DMS153 treated with DMSO at 0.1 percent for 48 hours (cell line): ENCODE data around the gene LAMP5.

ENCODE experiments used
- DNase-seq: peaks from one replicate; lab custom pipeline; 2025; ENCODE audit not compliant: unreplicated experiment; lab: John Stamatoyannopoulos, UW

Gene LAMP5

GRCh38 chr20:9500121-9500520 is 14.3 kb upstream of the LAMP5 start:
- no peak for DNase-seq

- DNase-seq = no peak
Observed at GRCh38 chr20:9501473-9501872, 12.9 kb upstream of the LAMP5 start.

- no peak for DNase-seq
Observed at GRCh38 chr20:9503526-9504245, 10.7 kb upstream of the LAMP5 start.

- no peak for DNase-seq
Observed at GRCh38 chr20:9506280-9506821, 8.0 kb upstream of the LAMP5 start.

GRCh38 chr20:9506964-9507369 is 7.4 kb upstream of the LAMP5 start:
- no peak for DNase-seq

GRCh38 chr20:9507544-9508239 is 6.7 kb upstream of the LAMP5 start:
- DNase-seq = no peak

GRCh38 chr20:9508240-9508661 is 6.1 kb upstream of the LAMP5 start:
- DNase-seq = no peak

- DNase-seq = no peak
Observed at GRCh38 chr20:9508696-9509178, 5.7 kb upstream of the LAMP5 start.

GRCh38 chr20:9509246-9509645 is 5.1 kb upstream of the LAMP5 start:
- no peak for DNase-seq

GRCh38 chr20:9510911-9511310 is 3.5 kb upstream of the LAMP5 start:
- no peak for DNase-seq

- no peak for DNase-seq
Observed at GRCh38 chr20:9514072-9514460, 324 bp upstream of the LAMP5 start.

GRCh38 chr20:9515214-9515585 is 810 bp downstream of the LAMP5 start:
- DNase-seq = no peak

- no peak for DNase-seq
Observed at GRCh38 chr20:9515741-9516233, 1.4 kb downstream of the LAMP5 start.

- no peak for DNase-seq
Observed at GRCh38 chr20:9516234-9516871, 2.0 kb downstream of the LAMP5 start.

- DNase-seq = no peak
Observed at GRCh38 chr20:9517297-9518162, 3.1 kb downstream of the LAMP5 start.

GRCh38 chr20:9518576-9519175 is 4.3 kb downstream of the LAMP5 start:
- DNase-seq = no peak

- DNase-seq = no peak
Observed at GRCh38 chr20:9520086-9520485, 5.7 kb downstream of the LAMP5 start.

GRCh38 chr20:9523636-9524035 is 9.2 kb downstream of the LAMP5 start:
- DNase-seq = no peak

- DNase-seq = no peak
Observed at GRCh38 chr20:9531581-9531980, 17.2 kb downstream of the LAMP5 start.
